HL-60 (cell line): ENCODE data around the gene LRRC3B.

Source experiments
- CTCF ChIP-seq: IDR thresholded peaks from one replicate; pipeline ENCODE4 v1.5.1; 2011; ENCODE audit warnings: low read length, control low read depth, inconsistent platforms; ENCODE audit not compliant: insufficient read depth
- GABPA ChIP-seq: IDR thresholded peaks from 2 replicates; pipeline ENCODE4 v1.6.1; 2012; ENCODE audit warnings: low read depth
- POLR2AphosphoS5 ChIP-seq: IDR thresholded peaks from 2 replicates; pipeline ENCODE4 v1.6.1; 2012; ENCODE audit warnings: low read depth
- REST ChIP-seq: IDR thresholded peaks from 2 replicates; pipeline ENCODE4 v1.6.1; 2012; ENCODE audit warnings: low read depth; ENCODE audit not compliant: insufficient replicate concordance
- SPI1 ChIP-seq: IDR thresholded peaks from 2 replicates; pipeline ENCODE4 v1.6.1; 2012; ENCODE audit warnings: low read depth, mild to moderate bottlenecking, borderline replicate concordance

GRCh38 chr3:26714485-26714884 is 91.9 kb downstream of the LRRC3B start:
- TF ChIP-seq POLR2AphosphoS5 (no peak), CTCF (no peak), REST (no peak), GABPA (no peak), SPI1 (no peak)
